Activated gamma-delta T cell treated with Interleukin-2 at 50 U/mL for 16 hours (primary cell): ENCODE data around the gene PA2G4.
A peak's percentile ranks its signal among the peaks of the same experiment; 100 is the strongest.
"Not testable (repeated sequence)": the region's sequence is repeated elsewhere in the genome, so short reads cannot be mapped to it uniquely, and the experiment has no call there.

ENCODE experiments used
- DNase-seq: peaks from one replicate; pipeline ENCODE4 v3.0.0-alpha.2; 2020

The PA2G4 gene

DNA sequence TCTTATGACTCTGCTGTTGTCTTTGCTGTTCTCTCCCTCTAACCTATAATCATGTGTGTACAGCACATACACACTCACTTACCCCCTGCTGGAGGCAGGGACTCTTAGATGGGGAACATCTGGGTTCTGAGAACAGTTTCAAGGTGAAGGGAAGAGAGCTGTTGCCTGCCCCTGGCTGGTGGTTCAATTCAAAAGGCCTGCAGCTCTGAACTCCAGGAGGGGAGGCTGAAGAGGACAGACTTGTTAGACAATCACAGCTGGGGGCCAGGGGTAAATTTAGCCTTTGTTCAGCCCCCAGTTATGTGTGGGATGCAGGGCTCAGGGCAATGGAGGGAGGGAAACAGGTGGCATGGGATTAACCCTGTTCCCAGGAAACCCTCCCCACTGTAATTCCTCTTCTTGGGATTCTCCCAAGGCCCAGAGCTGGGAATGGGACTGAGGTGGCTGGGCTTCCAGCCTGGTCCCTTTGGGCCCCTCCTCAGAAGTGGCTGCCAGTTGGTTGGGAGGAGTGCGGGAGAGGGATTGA lies 50.0 kb downstream of the PA2G4 start:
- no peak for DNase-seq

GRCh38 chr12:56154818-56155217 lies 50.5 kb downstream of the PA2G4 start:
- DNase-seq, result no peak

- DNase-seq, result no peak
Measured at GRCh38 chr12:56155256-56155845, 51.0 kb downstream of the PA2G4 start.

DNA sequence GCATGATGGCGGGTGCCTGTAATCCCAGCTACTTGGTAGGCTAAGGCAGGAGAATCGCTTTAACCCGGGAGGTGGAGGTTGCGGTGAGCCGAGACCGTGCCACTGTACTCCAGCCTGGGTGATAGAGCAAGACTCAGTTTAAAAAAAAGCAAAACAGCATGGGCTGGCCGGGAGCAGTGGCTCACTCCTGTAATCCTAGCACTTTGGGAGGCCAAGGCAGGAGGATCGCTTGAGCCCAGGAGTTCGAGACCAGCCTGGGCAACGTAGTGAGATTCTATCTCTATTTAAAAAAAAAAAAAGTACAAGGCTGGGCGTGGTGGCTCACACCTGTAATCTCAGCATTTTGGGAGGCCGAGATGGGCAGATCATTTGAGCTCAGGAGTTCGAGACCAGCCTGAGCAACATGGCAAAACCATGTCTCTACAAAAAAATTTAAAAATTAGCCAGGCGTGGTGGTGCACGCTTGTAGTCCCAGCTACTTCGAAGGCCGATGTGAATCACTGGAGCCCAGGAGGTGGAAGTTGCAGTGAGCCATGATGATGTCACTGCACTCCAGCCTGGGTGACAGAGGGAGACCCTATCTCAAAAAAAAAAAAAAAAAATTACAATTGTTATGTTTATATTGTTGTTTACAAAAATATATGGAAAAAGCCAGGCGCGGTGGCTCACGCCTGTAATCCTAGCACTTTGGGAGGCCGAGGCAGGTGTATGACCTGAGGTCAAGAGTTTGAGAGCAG lies 52.3 kb downstream of the PA2G4 start:
- not testable (repeated sequence) for DNase-seq

DNA sequence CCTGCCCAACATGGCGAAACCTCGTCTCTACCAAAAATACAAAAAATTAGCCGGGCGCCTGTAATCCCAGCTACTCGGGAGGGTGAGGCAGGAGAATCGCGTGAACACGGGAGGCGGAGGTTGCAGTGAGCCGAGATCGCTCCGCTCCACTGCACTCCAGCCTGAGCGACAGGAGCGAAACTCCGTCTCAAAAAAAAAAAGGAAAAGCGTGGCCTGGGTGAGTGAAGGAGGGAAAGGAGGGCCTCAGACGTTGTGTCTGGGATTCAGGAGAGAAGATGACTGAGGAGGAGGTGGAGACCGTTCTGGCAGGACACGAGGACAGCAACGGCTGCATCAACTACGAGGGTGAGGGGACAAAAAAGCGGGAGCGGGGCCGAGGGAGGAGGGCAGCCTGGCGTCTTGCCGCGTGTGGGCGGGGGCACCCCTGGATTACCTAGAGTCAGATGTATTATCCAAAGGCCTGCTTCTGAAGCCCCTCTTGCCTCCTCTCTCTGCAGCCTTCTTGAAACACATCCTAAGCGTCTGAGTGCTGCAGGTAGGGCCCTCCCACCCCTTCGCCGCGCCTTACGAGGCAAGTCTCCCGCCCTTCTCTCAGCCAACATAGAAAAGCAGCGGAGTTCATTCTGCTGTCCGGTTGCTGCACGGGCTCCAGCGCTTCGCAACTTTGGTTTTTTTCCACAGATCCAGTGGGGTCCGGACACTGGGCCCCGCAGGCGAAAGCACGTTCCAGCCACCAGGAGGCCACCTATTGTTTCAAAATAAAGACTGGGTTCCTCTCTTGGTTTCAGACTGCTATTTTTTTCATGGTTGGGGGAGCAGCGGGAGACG lies 53.1 kb downstream of the PA2G4 start:
- DNase-seq, result peak; percentile 47

DNA sequence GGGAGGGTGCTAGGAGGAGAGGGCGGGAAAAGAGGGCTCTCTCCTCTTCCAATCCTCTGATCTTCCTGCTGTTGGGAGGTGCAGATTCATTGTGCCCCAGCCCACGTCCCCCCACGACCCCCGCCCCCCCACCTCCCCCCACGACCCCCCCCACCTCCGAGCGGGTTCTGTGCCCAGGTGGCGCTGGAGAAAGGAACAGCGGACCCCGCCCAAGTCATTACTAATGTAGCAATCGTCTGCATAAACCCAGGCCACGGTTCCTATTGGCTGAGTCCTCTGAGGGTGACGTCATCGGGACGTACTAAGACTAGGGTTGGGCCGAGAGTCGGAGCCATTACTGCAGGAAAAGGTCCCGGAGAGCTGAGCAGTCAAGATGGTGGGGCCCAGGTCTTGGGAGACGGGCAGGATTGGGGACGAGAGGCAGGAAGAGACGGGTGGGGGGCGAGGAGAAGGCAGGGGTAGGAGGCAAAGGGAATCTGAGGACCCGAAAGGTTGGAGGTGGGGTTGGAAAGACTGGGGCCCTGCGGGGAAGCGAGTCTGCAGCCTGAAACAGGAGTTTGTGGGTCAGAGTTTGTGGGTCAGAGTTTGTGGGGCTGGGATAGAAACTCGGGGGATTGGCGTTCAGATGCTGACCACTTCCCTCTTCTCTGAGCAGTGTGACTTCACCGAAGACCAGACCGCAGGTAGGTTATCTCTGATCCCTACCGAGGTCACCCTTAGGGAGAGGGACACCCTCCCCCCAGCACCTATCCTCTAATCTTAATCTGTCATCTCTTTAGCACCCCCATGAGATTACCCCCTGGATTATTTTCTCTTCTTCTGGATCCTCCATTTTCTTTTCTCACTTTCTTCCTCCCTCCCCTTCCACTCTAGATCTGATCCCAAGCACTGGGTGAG lies 53.9 kb downstream of the PA2G4 start, which contains the start of gene MYL6:
Gene MYL6, plus strand, starts transcription at position 331 of the 897 bp plus-strand sequence. Its CDS starts 43 bp downstream, at position 374.
- DNase-seq, result peak; percentile 89

- no peak for DNase-seq
Measured at GRCh38 chr12:56158926-56159461, 54.6 kb downstream of the PA2G4 start.

DNA sequence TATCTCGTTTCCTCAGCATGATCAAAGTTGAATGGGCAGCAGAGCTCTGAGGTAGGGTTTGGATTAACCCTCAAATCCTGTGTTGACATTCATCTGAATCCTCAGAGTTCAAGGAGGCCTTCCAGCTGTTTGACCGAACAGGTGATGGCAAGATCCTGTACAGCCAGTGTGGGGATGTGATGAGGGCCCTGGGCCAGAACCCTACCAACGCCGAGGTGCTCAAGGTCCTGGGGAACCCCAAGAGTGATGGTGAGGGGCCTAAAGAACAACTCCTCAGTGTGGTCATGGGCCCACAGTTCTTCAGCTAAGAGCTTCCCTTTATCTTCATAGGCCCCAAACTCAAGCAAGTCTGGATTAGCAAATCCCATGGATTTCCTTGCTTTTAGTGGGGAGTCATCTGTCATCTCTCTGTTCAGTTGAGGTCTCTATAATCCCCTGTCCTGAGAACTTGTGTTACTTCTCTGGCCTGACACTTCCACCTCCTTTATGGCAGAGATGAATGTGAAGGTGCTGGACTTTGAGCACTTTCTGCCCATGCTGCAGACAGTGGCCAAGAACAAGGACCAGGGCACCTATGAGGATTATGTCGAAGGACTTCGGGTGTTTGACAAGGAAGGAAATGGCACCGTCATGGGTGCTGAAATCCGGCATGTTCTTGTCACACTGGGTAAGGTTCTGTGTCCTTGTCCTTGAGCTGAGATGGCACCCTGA lies 55.3 kb downstream of the PA2G4 start:
- DNase-seq, result no peak

- DNase-seq, result peak; percentile 57
Measured at GRCh38 chr12:56160193-56160763, 55.9 kb downstream of the PA2G4 start.

GRCh38 chr12:56160894-56161689 lies 56.7 kb downstream of the PA2G4 start:
- DNase-seq, result no peak

DNA sequence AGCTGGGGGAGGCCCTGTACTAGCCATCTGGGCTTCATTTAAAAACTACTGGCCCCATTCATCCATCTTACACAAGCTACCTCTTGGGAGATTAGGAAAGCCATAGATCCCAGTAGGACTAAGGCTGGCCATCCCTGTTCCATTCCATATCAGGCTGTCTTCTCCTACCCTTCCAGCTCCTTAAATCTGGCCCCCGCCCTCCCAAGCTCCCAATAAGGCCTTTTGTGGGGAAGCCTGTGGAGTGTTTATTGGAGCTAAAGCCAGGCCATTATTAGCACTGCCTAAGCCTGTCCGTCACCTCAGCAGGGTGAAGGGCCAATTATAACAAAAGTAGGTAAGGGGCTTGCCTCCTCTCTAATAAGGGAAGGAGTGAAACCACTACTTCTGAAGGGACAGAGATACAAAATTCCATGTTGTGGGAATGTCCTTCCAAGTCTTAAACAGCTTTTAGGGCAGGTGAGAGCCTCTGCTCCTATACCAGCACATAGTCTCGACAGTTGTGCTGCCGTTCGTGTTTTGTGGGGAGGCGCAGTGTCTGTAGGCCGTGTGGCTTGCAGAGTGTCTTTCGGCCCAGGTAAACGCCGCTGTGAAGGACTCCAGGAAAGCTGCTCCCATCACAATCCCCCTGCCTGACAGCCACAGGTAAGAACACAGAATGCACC lies 57.5 kb downstream of the PA2G4 start:
- no peak for DNase-seq

DNA sequence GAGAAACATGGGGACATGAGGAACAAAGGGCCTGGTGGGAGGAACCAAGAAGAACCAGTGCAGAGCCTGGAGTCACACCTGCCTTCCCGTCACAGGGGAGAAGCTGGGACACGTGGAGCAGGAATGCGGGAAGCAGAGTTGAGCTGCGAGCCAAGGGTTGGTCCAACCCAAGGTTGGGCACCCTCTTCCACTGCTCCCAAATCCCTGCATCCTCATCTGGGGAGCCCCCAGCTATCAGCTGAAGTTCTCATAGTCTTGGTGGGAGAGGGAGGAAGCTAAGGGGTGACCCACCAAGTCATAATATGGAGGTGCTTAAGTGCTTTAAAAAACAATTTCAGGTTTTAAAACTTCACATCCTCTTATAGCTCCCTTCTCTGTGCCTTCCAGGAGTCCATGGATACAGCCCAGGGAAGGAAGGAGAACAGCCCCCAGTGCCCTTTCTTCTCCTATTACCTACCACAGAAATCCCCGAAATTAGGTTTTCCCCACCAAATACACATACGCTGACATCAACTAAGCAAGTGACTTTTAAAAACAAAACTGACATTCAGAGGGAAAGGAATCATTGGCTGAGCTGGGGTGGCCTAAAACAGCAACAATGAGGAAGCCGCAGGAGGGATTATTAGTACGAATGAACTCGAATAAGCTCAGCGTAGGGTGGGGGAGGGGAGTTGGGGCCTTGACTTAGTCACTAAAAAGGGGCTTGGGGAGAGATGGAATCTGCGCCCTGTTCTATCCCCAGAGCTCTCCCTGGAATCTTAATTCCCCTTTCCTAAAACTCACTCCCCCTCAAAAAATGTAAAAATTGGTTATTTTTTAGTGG lies 58.3 kb downstream of the PA2G4 start:
- DNase-seq, result no peak
